ENCODE results near the gene KANK2.

Gene KANK2

DNA sequence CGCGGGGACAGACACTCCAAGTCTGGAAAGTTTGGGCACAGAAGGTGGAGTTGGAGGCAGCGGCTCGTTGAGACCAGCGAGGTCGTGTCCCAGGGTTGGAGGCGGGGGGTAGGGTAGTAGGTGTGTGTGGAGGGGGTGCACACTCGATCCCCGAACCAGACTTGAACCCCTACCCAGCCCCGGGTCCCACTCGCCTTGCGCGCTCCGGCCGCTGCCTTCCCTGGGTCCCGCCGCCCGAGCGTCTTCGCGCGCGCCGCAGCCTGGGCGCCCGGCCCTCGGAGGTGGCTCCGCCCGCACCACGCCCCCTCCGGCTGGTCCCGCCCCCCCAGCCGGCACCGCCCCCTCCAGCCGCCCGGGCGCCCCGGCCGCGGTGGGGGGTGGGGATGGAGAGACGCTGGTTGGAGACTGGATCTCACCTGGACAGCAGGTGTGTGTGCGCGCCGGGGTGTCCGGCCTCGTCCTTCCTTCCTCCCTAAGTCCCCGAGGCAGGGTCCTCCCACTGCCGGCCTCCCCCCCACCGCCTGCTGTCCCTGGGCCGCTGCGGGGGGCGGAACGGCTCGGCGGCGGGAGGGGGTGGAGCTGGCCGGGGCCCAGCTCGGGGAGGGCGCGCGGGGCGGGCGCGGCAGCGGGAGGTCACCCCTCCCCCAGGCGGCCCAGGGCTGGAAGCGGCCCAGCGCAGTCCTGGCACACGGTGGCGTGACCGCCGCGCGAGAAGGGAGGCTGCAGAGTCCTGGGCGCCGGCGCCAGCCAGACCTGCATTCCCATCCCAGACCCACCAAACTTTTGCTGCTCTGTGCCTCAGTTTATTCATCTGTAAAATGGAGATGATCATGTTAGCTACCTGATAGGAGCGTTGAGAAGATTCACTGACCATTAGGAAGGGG, at the start of gene KANK2:
Gene KANK2, minus strand, starts transcription at position 255 of the 884 bp plus-strand sequence. CDS start 3,034 bp downstream, outside the sequence.
- DNase-seq, result peak; percentile 58

DNA sequence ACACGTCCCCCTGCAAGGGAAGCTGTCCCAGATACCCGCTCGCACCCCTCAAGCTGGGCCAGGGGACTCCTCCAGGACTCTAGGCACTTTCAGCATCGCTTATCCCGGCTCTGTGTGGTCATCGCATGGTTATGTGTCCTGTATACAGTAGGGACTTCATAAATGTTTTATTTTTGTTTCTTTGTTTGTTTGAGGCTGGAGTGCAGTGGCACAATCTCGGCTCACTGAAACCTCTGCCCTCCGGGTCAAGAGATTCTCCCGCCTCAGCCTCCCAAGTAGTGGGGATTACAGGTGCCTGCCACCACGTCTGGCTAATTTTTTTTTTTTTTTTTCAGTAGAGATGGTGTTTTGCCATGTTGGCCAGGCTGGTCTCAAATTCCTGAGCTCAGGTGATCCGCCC, 49.6 kb upstream of the KANK2 start:
- DNase-seq, result no peak

DNA sequence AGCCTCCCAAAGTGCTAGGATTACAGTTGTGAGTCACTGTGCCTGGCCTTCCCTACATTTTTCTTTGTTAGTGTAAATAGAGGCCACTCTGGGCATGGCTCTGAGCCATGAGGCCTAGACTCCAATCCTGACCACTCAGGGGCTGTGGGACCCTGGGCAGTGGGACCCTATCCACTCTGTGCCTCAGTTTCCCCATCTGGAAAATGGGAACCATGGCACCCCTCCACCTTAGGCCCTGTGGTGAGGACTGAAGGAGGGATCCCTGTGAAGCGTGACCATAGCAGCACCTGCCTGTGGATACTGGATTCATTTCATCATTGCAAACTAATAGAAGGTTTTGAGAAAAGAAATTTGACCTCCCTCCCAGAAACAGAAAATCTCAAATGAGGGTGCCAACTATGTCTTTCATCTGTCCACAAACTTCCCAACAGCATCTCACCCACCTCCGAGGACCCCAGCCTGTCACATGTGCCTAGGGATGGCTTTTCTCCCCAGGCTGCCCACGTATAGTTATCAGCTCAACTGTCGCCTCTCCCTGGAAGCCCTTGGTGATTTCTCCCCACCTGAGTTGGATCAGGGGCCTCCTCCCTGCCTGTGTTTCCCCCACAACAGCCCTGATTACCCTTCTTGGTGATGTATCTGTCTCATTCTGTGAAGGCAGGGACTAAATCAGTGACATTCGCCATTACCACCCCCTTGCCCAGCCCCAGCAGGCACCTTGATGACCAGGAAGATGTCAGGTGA, 47.7 kb upstream of the KANK2 start:
- DNase-seq, result no peak

DNA sequence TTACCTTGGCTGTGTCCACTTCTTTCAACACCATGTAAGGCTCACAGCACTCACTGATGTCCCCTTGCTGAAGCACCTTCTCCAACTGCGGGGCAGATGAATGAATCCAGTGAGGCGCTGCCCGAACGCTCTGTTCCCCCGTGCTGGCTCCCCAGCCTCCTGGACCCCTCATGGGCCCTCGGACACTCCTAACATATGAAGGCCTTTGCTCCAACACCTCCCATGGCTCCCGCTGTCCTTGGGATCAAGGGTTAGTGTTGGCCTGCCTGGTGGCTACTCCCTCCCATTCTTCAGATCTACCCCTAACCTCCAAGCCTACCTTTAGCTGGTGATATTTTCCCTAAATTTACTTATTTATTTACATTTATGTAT, 46.4 kb upstream of the KANK2 start:
- DNase-seq, result no peak

DNA sequence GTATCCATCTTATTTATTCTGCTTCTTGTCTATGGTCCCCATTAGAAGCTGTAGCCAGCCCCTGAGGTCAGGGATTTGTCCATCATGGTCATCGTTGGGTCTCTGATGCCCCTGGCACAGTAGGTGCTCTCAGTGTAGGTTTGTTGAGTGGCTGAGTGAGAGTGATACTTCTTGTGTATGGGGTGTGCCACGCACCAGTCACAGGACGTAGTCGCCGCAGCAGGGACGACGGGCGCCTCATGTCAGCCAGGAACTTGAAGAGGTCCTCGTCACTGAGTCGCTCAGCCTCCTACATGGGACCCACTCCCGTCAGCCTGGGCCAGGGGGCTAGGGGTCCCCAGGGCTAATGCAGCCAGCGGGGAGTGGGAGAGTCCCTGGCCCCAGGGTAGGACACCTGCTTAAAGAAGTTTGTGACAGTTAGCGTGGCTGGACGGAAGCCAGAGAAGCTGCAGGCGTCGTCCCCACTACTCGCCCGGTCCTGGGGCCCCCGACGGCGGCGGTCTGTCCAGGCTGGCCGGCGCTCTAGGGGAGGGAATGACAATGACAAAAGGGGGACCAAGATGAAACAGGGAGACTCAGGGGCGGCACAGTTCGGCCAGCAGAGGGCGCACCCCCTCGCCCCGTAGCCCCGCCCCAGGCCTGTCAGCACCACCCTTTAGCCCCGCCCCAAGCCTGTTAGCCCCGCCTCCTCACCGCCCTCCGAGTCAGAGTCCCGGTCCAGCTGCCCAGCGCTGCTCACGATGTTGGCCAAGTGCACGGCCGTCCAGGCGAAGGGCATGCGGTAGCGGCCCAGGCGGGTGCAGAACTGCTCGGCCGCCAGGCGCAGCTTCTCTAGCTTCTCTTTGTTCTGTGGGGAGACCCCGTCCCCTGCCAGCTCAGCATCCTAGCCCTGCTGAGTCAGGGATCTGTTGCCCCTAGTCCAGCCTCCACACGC, 45.8 kb upstream of the KANK2 start:
- DNase-seq, result peak; percentile 59

DNA sequence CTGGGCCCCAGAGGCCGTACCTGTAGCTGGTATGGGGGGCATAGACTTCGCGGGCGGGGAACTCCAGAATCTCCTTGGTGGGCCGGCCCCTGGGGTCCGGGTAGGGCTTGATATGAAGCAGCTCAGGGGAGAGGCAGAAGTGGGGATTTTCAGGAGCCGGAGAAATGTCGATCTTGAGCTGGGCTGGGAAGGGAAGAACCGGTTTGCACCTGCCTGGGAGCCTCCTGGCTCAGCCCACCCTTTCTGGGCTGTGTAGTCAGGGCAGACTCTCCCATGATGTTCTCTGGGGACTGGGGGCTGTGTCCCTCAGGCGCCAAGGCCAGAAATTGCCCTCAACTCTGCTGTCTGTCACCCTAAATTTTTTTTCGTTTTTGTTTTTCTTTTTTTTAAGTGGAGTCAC, 44.7 kb upstream of the KANK2 start:
- no peak for DNase-seq

DNA sequence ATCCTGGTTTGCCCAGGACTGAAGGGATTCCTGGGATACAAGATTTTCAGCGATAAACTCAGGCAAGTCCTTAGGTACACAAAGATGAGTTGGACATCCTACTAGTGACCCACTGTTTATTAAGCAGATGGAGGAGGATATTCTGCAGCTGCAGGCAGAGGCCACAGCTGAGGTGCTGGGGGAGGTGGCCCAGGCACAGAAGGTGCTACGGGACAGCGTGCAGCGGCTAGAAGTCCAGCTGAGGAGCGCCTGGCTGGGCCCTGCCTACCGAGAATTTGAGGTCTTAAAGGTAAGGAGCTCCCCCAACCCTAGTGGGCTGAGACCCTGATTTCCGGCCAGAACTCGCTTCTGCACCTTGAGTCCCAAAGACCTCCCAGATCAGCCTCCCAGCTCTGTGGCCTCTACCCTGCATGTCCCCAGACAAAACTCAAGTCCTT, 42.7 kb upstream of the KANK2 start:
- no peak for DNase-seq

DNA sequence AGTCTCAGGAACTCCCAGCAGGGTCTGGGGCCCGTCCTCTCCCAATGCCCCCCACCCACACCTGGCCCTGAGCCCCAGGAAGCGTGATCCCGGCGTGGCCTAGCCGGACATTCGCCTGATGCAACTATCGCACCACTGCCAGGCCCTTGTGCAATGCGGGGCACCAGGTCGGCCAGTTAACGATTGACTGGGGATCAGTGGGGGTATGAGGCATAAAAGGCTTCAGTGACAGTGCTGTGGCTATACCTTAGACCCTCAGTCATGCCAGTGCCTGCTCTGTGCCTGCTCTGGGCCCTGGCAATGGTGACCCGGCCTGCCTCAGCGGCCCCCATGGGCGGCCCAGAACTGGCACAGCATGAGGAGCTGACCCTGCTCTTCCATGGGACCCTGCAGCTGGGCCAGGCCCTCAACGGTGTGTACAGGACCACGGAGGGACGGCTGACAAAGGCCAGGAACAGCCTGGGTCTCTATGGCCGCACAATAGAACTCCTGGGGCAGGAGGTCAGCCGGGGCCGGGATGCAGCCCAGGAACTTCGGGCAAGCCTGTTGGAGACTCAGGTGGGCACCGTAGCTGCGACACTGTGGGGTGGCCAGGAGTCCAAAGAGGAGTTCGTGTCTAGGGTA, 42.1 kb upstream of the KANK2 start, which contains the start of gene ANGPTL8:
Gene ANGPTL8, plus strand, starts transcription at position 243 of the 624 bp plus-strand sequence. Its CDS starts 19 bp downstream, at position 262.
- no peak for DNase-seq

DNA sequence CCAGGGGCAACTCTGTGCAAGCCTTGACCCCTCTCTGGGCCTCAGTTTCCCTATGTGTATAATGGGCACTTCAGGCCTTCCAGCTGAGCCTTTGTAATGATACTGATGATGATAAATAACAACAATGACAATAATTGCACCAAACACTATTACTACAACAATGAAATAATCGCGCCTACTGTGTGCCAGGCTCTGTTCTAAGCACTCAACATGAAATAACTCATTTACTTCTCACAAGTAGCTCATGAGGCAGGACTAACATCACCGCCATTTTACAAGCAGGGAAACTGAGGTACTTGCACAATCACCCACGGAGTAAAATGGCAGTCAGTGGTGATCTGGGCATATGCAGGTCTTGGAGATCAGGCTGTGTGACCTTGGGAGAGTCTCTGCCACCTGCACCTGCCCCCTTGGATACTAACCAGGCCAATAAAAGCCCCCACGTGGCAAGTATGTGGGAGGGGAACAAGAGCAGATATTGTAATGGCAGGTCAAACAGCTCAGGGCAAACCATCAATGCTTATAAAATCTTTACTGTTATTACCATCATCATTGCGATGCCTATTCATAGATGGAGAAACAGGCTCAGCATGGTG, 41.5 kb upstream of the KANK2 start:
- DNase-seq, result no peak

DNA sequence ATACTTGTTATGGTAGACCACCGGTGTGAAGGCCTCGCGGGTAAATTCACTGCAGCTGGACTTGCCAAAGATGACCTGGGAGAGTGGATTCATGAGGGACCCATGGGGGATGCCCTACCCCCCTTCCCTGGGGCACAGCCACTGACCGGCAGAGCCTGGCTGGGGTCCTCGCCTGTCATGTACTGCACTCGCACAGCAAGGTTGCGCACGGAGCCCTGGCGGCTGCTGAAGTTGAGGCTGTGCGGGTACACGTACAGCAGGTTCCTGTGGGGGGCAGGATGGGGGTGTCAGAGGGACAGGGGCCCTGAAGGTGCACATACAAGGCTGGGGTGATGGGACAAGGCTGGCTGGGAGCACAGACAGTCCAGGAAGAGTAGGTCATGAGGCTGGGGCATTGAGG, 40.7 kb upstream of the KANK2 start:
- no peak for DNase-seq

DNA sequence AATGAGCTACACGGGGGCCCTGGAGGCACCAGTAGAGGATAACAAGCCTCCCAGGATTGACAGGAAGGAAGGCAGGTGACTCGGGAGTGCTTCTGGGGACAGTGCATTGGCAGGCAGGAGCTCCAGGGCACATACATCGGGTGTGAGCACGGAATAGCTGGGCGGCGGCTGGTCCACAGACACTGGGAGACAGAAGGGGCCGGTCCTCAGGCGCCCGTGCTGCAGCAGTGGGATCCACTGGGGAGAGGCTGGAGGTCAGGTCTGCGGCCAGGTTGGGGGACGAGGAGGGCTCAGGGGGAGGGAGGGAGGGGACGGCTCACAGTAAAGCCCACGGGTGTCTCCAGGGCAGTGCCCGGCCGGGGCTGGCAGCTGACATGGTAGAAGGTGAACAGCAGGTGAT, 40.0 kb upstream of the KANK2 start:
- no peak for DNase-seq

DNA sequence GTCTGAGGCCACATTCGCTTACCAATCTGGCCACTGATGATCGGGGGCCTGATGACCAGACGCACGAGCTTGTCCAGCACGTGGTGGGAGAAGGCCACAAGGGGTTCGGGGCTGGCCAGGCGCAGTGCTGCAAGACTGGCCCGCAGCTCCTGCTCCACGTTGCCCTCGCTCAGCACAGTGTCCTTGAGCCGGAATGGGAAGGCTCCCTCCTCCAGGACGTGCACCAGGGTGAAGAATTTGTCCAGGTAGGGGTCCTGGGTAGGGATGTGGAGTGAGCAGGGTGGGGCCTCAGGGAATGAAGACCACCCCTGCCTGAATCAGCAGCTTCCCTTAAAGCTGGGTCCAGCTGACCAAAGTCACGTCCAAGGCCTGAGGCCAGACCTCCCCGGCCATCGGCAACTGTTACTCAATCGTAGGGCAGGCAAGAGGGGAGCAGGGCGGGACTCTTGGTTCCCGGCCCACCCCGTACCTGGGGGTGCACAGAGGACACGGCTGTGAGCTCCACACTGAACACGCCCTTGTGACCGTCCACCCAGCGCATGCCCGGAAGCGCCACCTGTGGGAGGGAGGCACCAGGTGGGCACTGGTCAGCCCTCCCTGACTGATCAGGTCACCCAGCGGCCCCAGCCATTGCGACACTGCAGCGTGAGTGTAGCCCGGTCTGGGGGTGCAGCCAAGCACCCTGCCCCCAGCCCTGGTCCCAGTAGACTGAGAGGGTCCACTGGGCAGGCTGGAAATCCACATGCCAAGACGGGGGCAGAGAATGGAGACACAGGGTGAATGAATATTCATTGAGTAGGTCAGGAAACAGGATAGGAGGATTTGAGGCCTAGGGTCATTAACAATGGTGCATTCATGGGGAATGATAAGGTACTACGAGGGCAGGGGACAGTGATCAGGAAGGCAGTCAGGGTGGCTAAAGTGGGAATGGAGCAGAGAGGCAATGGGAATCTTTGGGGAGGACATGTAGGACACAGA, 39.3 kb upstream of the KANK2 start:
- DNase-seq, result no peak

DNA sequence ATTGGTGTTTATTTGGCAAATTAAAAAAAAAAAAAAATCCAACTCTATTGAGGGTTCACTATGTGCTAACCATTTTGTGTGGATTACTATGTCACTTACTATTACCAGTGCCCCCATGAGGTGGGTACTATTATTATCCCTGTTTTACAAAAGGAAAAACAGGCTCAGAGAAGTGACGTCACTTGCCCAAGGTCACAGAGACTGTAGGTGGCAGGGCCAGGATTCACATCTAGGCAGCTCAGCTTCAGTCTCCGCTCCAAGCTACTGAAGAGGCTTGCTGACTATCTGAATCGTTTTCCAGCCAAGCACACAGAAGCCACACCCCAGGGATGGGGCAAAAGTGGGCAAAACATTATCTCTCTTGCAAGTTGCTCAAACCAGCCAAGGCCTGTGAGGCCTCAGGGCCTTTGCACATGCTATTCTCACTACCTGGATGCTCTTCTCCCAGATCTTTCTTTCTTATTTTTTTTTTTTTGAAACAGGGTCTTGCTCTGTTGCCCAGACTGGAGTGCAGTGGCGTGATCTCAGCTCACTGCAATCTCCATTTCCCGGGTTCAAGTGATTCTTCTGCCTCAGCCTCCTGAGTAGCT, 37.2 kb upstream of the KANK2 start:
- DNase-seq, result no peak

DNA sequence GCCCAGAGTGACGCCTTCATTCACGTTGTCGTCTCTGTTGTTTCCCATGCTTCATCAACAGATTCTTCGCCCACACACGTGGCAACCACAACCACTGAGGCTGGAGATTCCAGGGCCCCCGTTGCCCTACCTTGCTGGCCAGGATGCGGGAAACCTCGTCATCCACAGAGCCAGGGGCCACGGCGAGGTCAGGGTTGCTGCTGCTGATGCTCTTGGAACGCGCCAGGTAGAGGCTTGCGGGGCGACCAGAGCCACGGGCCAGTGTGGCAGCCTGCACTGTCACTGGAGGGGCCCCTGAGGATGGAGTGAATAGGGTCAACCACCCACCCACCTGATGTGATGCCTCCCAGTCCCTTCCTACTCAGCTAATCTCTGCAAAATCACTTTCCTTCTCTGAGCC, 35.7 kb upstream of the KANK2 start:
- no peak for DNase-seq

DNA sequence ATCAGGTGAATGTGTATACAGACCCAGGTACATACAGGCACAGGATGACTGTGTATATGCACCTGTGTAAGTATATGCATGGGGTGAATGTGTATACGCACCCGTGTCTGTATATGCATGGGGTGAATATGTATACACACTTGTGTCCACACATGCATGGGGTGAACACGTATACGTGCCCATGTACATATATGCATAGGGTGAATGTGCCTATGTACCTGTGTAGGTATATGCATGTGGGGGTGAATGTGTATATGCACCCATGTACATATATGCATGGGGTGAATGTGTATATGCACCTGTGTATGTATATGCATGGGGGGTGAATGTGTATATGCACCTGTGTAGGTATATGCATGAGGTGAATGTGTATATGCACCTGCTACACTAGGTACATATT, 35.2 kb upstream of the KANK2 start:
- DNase-seq, result no peak

DNA sequence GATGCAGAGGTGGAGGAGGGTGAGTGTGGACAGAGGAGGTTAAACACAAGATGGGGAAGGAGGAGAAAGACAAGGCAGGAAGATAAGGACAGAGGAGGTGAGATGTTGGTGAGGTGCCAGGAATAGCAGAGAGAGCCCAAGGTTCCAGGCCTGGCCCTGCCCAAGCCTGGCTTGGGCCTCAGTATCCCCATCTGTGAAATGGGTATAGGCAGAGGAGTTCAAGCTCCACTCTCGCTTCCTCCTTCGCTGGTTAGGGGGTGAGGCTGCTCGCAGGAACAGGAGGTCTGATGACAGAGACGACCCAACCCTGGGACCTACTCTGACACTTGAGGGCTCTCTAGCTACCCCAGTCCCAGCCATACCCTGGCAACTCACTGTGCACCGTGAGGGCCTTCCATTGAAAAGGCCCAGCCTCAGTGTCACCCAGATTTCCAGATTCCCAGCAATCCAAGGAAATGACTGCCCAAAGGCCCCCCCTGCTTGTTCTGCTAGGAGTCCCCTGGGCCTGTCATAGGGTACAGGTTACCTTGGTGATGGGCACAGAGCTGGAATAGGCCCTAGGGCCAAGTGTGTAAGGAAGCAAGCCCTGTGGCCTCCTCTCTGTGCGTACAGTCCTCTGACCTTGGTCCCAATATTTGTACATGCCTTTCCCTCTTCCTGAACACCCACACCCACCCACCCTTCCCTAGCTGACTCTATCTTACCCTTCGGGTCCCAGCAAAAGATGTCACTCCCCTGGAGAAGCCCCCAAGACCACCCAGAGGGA, 33.5 kb upstream of the KANK2 start:
- no peak for DNase-seq

DNA sequence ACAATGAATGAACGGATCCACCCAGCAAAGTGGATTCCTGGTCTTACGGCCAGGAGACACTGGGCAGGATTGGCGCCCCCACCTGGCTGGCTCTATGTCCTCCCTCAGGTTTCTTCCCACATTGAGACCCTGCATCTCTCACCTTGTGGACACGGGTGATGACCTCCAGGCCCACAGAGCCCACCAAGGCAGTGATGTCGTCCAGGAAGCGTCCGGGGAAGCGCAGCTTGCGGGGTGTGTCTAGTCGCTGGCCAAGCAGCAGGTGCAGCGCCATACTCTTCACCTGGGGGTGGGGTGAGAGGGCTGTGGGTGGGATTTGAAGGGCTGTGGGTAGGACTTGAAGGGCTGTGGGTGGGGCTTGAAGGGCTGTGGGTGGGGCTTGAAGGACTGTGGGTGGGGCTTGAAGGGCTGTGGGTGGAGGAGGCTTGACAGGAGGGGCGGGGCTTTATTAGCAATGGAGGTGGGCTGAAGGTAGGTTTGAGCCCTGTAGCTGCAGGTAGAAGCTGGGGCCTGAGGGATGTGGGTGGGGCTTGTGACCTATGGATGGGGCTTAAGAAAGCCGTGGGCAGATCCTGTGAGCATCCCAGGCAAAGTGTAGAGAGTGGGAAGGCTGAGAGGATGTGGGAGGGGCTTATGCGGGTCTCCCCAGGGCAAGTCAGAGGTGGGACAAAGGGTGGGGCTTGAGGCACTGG, 30.0 kb upstream of the KANK2 start:
- peak; percentile 31 for DNase-seq

DNA sequence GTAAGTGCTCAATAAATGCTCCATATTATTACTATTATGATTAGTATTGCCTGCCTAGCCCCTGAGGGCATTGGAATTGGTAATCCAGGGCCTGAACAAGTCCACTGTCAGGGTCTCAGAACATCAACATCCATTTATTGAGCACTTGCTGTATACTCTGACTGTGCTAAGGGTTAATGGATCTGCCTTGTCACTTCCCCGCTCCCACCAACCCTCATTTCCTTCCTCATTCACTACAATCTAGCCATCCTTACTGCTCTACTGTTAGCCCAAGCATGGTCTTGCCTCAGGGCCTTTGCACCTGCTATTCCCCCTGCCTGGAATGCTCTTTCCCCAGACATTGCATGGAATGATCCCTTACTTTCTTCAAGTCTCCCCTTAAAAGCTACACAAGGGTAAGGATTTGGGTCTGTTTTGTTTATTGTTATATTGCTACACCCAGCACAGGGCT, 29.4 kb upstream of the KANK2 start:
- no peak for DNase-seq

DNA sequence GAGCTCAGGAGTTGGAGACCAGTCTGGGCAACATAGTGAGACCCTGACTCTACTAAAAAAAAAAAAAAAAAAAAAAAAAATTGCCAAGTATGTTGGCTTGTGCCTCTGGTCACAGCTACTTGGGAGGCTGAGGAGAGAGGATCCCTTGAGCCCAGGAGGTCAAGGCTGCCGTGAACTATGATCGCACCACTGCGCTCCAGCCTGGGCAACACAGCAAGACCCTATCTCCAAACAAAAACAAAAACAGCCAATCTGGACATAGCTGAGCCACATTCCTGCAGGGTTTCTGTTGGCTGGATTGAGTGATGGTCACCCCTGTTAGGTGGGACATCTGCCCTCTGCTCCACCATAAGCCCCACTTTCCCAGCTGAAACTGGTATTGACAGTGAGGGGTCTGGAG, 28.5 kb upstream of the KANK2 start:
- no peak for DNase-seq
